Urinary bladder (tissue), 4 donors: ENCODE data around the gene RUNX2. TPM values are rescaled to one million over a fixed set of nuclear protein-coding genes. Genes with fewer than 3 reads are reported as not detected.

Source experiments
- DNase-seq: peaks from one replicate; pipeline ENCODE4 v3.0.0-alpha.2; 2015; ENCODE audit errors: extremely low spot score
- H3K27ac ChIP-seq: one replicate; pipeline ENCODE4 v1.5.1; 2013; ENCODE audit warnings: low read depth, mild to moderate bottlenecking, moderate library complexity
- H3K36me3 ChIP-seq: one replicate; pipeline ENCODE4 v1.6.1; 2013; ENCODE audit warnings: mild to moderate bottlenecking, moderate library complexity; ENCODE audit not compliant: insufficient read depth
- H3K4me1 ChIP-seq: one replicate; pipeline ENCODE4 v1.6.1; 2013; ENCODE audit warnings: mild to moderate bottlenecking, moderate library complexity; ENCODE audit not compliant: insufficient read depth
- H3K4me3 ChIP-seq: one replicate; pipeline ENCODE4 v1.5.1; 2013; ENCODE audit warnings: low read depth, low read length
- WGBS: extraction: QIAGEN DNeasy Blood & Tissue Kit; methylation state at CpG from one replicate; pipeline ENCODE4 v1.1.7; 2013; 5-methylcytosine and 5-hydroxymethylcytosine counted together
- polyA plus RNA-seq: library from polyadenylated mRNA; stranded (reverse); fragments of 200-250 nt; gene quantifications from one replicate; pipeline ENCODE4 v1.2.3, GENCODE V29; 2013
- total RNA-seq: library from RNA; depleted of rRNA; stranded (reverse); fragments of >200 nt; gene quantifications from one replicate; pipeline ENCODE4 v1.2.3, GENCODE V29; 2014
- donor health status: healthy with polysubstance abuse.
- donor health status: healthy.

Gene RUNX2
- total and polyA plus RNA-seq, 2 donors: 2.4 to 2.6 TPM

- Histone ChIP-seq H3K4me3 (no peak overlapping the region), H3K27ac (no peak overlapping the region), H3K36me3 (no peaks in the 10 kb centered on the region), H3K4me1 (no peaks in the 10 kb centered on the region)
- no peak for DNase-seq
- WGBS: 97% methylated on average over 1 of the region's 1 CpG
Measured at GRCh38 chr6:45688180-45688579, 360.1 kb downstream of the RUNX2 start.

- WGBS: 94% methylated on average over 2 of the region's 2 CpGs
- Histone ChIP-seq H3K4me3 (no peak overlapping the region), H3K36me3 (no peaks in the 10 kb centered on the region), H3K27ac (no peak overlapping the region), H3K4me1 (no peaks in the 10 kb centered on the region)
- no peak for DNase-seq
Measured at GRCh38 chr6:45689926-45690615, 361.9 kb downstream of the RUNX2 start.

DNA sequence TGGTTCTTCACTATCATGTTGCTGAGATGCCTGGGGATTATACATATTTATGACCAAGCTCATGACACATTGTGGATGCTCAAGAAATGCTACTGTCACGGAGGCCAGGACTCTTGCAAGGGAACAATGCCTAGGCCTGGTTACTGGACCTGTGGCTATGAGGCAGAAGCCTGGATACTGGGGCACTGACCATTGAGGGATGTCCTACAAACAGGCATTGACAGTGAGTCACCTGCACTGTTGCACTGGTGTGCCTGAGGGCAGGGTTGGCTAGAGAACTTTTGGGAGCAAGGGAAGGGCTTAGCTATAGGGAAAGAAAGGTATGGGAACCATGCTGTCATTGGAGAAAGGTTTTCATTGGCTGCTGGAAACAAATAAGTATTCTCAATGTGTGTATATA, 362.7 kb downstream of the RUNX2 start:
- H3K4me3 ChIP-seq: no peak overlapping the region
- H3K4me1 ChIP-seq: no peaks in the 10 kb centered on the region
- no peak overlapping the region for H3K27ac ChIP-seq
- H3K36me3 ChIP-seq: no peaks in the 10 kb centered on the region
- WGBS: 95% methylated on average over 1 of the region's 1 CpG
- no peak for DNase-seq

GRCh38 chr6:45691426-45691825, 363.3 kb downstream of the RUNX2 start:
- H3K27ac ChIP-seq: no peak overlapping the region
- no peaks in the 10 kb centered on the region for H3K4me1 ChIP-seq
- WGBS: 63% methylated on average over 2 of the region's 2 CpGs
- no peaks in the 10 kb centered on the region for H3K36me3 ChIP-seq
- no peak overlapping the region for H3K4me3 ChIP-seq
- DNase-seq: no peak

- Histone ChIP-seq H3K36me3 (no peaks in the 10 kb centered on the region), H3K4me3 (no peak overlapping the region), H3K27ac (no peak overlapping the region), H3K4me1 (no peaks in the 10 kb centered on the region)
- DNase-seq: no peak
- 77% methylated on average over 3 of the region's 3 CpGs for WGBS
Measured at GRCh38 chr6:45692021-45692420, 363.9 kb downstream of the RUNX2 start.

- DNase-seq: no peak
- no peak overlapping the region for H3K4me3 ChIP-seq
- WGBS: 96% methylated on average over 1 of the region's 1 CpG
- no peak overlapping the region for H3K27ac ChIP-seq
- H3K4me1 ChIP-seq: no peaks in the 10 kb centered on the region
- no peaks in the 10 kb centered on the region for H3K36me3 ChIP-seq
Measured at GRCh38 chr6:45696738-45697137, 368.6 kb downstream of the RUNX2 start.

- DNase-seq: no peak
- Histone ChIP-seq H3K4me1 (no peaks in the 10 kb centered on the region), H3K4me3 (no peak overlapping the region), H3K27ac (no peak overlapping the region), H3K36me3 (no peaks in the 10 kb centered on the region)
- WGBS: 75% methylated on average over 6 of the region's 6 CpGs
Measured at GRCh38 chr6:45697605-45698004, 369.5 kb downstream of the RUNX2 start.

DNA sequence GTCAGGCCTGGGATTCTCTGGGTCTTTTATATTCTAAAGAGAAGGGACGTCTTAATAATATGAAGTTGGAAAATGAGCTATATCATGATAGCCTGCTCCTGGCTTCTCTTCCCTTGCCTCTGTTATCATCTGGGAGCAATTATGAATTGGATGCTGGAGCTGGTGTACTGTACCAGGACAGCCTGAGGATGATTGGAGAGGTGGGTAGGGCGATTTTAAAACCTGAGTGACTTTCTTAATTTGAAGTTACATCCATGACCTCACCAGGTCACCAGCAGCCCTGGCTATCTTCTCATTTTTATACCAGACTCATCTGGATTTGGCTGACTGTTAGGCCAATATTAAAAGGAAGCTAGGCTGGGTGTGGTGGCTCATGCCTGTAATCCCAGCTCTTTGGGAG, 369.9 kb downstream of the RUNX2 start:
- H3K36me3 ChIP-seq: no peaks in the 10 kb centered on the region
- H3K27ac ChIP-seq: no peak overlapping the region
- WGBS: 85% methylated on average over 2 of the region's 2 CpGs
- no peaks in the 10 kb centered on the region for H3K4me1 ChIP-seq
- no peak overlapping the region for H3K4me3 ChIP-seq
- DNase-seq: no peak

GRCh38 chr6:45699663-45700062, 371.5 kb downstream of the RUNX2 start:
- H3K4me3 ChIP-seq: no peak overlapping the region
- H3K27ac ChIP-seq: no peak overlapping the region
- WGBS: 53% methylated on average over 3 of the region's 3 CpGs
- DNase-seq: no peak
- H3K36me3 ChIP-seq: no peaks in the 10 kb centered on the region
- H3K4me1 ChIP-seq: no peaks in the 10 kb centered on the region

GRCh38 chr6:45702849-45703739, 375.0 kb downstream of the RUNX2 start:
- Histone ChIP-seq H3K27ac (no peak overlapping the region), H3K4me3 (no peak overlapping the region), H3K4me1 (no peaks in the 10 kb centered on the region), H3K36me3 (no peaks in the 10 kb centered on the region)
- DNase-seq: no peak
- 76% methylated on average over 4 of the region's 4 CpGs for WGBS

DNA sequence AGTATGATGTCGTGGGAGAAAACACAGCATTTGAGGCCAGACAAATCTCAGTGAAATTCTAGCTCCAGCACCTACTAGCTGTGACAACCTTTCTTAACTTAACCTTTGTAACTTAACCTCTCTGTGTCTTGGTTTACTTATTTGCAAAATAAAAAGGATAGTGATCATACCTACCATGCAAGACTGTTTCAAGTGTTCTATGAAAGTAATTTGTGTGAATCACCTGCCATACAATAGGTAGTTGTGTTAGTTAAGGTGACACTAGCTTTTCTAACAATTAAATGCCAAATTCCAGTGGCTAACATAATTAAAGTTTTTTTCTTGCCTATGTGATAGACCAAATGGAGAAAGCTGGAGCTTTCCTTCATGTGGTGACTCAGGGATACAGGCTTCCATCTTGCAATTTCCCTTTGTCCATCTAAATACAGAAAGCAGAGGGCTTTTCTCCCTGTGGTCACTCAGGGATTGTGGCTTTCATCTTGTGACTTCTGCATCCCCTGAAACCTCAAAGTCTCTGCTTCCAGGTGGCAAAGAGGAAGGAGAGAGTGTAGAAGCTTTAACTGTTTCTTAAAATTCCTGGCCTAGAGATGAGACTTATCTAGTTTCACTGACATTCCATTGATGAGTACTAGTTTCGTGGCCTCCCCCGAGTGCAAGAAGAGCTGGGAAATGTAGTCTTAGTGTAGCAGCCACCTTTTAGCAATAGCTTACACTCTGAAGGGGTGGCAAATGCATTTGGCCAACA, 376.1 kb downstream of the RUNX2 start:
- 87% methylated on average over 3 of the region's 3 CpGs for WGBS
- no peak for DNase-seq
- H3K4me3 ChIP-seq: no peak overlapping the region

GRCh38 chr6:45705137-45705855, 377.2 kb downstream of the RUNX2 start:
- WGBS: 87% methylated on average over 4 of the region's 4 CpGs
- Histone ChIP-seq H3K4me1 (no peaks in the 10 kb centered on the region), H3K27ac (no peak overlapping the region), H3K36me3 (no peaks in the 10 kb centered on the region), H3K4me3 (no peak overlapping the region)
- DNase-seq: no peak

More for the DNA sequence above, 376.1 kb downstream of the RUNX2 start:
- Histone ChIP-seq H3K36me3 (no peaks in the 10 kb centered on the region), H3K4me1 (no peaks in the 10 kb centered on the region), H3K27ac (no peak overlapping the region)

DNA sequence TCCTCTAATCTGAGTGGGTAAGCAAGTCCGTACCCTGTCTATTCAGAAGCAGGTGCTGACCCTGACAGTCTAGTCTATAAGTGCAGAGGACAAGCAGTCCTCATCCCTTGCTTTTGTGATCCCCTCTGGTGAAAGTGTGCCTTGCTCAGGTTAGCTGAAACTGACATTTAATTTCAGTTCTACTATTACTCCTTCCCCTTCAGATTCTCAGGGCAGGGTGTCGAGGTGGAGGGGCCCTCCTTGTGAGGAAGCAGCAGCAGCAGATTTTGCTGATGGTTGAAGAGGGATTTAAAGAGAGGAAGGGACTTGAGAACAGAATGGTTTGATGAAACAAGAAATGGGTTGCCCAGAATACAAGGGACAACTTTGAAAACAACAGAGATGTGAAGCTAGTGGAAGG, 378.2 kb downstream of the RUNX2 start:
- H3K36me3 ChIP-seq: no peaks in the 10 kb centered on the region
- H3K27ac ChIP-seq: no peak overlapping the region
- 67% methylated on average over 2 of the region's 2 CpGs for WGBS
- H3K4me3 ChIP-seq: no peak overlapping the region
- H3K4me1 ChIP-seq: no peaks in the 10 kb centered on the region
- no peak for DNase-seq
